DOHH2 (cell line): Measurements from ENCODE around the gene PAGE2.

Experiments used
- CTCF ChIP-seq: fragments of 200-600 bp; sonication (generic); IDR thresholded peaks from one replicate; pipeline ENCODE4 v1.5.1; 2014; ENCODE audit warnings: antibody characterized with exemption, mild to moderate bottlenecking, low read depth, low read length; ENCODE audit not compliant: poor library complexity, severe bottlenecking
- EZH2phosphoT487 ChIP-seq: fragments of 200-600 bp; sonication (generic); IDR thresholded peaks from 2 replicates; pipeline ENCODE4 v1.6.1; 2017; ENCODE audit warnings: borderline replicate concordance, mild to moderate bottlenecking, antibody characterized with exemption, low read length, moderate library complexity, mixed read lengths

- TF ChIP-seq CTCF (no peak), EZH2phosphoT487 (no peak)
Observed at GRCh38 chrX:55102754-55103153, 13.9 kb downstream of the PAGE2 start.
